Measurements from ENCODE around the gene GPI.

The GPI gene

DNA sequence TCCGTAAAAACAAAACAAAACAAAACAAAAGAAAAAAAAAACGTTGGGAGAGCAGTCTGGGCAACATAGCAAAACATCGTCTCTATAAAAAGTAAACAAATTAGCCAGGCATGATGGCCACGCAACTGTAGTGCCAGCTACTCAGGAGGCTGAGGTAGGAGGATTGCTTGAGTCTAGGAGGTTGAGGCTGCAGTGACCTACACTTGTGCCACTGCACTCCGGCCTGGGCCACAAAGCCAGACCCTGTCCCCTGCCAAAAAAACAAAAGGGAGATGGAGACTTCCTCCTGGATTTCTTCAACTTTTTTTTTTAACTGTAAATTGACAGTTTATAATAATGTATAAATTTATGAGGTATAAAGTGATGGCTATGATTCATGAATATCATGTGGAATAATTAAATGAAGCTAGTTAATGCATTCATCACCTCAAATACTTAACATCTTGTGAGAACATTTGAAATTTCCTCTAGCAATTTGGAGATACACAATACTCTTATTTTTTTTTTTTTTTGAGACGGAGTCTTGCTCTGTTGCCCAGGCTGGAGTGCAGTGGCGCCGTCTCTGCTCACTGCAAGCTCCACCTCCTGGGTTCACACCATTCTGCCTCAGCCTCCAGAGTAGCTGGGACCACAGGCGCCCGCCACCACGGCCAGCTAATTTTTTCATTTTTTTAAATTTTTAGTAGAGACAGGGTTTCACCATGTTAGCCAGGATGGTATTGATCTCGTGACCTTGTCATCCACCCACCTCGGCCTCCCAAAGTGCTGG, 41.1 kb downstream of the GPI start:
- H3K4me3 ChIP-seq (ENCODE audit: low read depth, low read length), result no peak overlapping the region
- TF ChIP-seq, protein P1, sequence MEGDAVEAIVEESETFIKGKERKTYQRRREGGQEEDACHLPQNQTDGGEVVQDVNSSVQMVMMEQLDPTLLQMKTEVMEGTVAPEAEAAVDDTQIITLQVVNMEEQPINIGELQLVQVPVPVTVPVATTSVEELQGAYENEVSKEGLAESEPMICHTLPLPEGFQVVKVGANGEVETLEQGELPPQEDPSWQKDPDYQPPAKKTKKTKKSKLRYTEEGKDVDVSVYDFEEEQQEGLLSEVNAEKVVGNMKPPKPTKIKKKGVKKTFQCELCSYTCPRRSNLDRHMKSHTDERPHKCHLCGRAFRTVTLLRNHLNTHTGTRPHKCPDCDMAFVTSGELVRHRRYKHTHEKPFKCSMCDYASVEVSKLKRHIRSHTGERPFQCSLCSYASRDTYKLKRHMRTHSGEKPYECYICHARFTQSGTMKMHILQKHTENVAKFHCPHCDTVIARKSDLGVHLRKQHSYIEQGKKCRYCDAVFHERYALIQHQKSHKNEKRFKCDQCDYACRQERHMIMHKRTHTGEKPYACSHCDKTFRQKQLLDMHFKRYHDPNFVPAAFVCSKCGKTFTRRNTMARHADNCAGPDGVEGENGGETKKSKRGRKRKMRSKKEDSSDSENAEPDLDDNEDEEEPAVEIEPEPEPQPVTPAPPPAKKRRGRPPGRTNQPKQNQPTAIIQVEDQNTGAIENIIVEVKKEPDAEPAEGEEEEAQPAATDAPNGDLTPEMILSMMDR (IDR thresholded peaks at IDR 0.05; ENCODE audit: low read depth, low read length, missing control alignments), result no peak
- in situ Hi-C loops (cut with HindIII; ENCODE audit: low sequenced_read_pairs), result no loop called here
- DNase-seq (ENCODE audit: low read depth), result no peak

DNA sequence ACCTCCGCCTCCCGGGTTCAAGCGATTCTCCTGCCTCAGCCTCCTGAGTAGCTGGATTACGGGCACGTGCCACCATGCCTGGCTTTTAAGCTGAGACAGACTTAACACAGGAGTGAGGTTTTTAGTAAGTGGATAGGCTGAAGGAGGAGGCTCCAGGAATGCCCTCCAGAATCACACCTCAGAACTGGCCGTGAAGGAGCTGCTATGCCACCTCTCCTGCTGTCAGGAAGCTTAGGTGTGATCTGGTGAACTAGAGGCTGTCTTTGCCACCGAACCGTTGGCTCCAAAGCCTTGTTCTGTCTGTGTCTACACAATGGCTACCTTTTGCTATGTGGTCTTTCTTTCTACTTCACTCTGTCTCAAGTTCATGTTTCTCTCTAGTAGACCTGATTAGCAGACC, 43.4 kb downstream of the GPI start:
- no peak overlapping the region for H3K4me3 ChIP-seq (ENCODE audit: low read depth, low read length)
- DNase-seq (ENCODE audit: low read depth), result no peak
- TF ChIP-seq, protein P1 (IDR thresholded peaks at IDR 0.05; ENCODE audit: low read depth, low read length, missing control alignments), result no peak
- in situ Hi-C loops (cut with HindIII; ENCODE audit: low sequenced_read_pairs), result no loop called here

DNA sequence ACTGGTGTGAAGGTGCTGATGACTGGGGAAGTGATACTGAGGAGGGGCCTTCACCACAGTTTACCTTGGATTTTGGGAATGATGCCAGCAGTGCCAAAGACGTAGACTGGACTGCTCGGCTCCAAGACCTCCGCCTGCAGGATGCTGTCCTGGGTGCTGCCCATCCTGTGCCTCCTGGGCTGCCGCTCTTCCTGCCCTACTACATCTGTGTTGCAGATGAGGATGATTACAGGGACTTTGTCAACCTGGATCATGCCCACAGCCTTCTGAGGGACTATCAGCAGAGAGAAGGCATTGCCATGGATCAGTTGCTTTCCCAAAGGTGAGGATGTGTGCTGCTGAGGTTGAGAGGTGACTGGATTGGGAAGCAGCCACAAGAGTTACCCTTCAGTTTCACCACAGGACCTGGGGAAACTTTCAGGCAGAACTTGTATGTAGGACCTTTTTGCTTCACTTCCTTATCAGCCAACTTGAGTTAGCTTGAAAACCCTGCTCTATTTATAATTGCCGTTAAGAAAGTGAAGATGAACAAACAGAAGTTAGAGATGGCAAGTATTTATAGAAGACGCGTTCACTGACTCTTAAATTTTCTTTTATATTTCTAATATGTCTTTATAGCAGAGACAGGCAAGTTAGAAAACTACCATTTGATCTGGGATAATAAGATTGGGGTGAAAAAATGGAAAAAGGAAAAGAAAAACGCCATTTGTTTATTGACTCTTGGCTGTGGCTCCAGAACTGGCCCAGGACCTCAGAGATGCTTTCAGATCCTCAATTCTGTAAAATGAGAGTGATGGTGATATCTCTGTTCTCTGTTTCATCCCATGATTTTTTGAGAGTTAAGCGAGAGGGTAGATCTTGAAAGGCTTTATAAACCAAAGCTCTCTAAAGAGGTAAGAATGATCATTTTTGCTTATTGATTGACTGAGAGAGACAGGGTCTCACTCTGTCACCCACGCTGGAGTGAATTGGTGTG, 44.5 kb downstream of the GPI start:
- in situ Hi-C loops (cut with HindIII; ENCODE audit: low sequenced_read_pairs), result no loop called here
- no peak overlapping the region for H3K4me3 ChIP-seq (ENCODE audit: low read depth, low read length)
- no peak for DNase-seq (ENCODE audit: low read depth)
- TF ChIP-seq, protein P1 (IDR thresholded peaks at IDR 0.05; ENCODE audit: low read depth, low read length, missing control alignments), result no peak

DNA sequence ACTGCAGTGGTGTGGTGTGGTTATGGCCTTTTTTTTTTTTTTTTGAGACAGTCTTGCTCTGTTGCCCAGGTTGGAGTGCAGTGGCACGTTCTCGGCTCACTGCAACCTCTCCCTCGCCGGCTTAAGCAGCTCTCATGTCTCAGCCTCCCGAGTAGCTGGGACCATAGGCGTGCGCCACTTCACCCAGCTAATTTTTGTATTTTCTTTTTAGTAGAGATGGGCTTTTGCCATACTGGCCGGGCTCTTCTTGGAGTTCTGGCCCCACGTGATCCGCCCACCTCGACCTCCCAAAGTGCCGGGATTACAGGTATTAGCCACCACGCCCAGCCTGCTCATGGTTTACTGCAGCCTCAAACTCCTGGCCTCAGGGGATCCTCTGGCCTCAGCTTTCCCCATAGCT, 46.2 kb downstream of the GPI start:
- no peak overlapping the region for H3K4me3 ChIP-seq (ENCODE audit: low read depth, low read length)
- no peak for DNase-seq (ENCODE audit: low read depth)
- in situ Hi-C loops (cut with HindIII; ENCODE audit: low sequenced_read_pairs), result no loop called here
- TF ChIP-seq, protein P1 (IDR thresholded peaks at IDR 0.05; ENCODE audit: low read depth, low read length, missing control alignments), result no peak

DNA sequence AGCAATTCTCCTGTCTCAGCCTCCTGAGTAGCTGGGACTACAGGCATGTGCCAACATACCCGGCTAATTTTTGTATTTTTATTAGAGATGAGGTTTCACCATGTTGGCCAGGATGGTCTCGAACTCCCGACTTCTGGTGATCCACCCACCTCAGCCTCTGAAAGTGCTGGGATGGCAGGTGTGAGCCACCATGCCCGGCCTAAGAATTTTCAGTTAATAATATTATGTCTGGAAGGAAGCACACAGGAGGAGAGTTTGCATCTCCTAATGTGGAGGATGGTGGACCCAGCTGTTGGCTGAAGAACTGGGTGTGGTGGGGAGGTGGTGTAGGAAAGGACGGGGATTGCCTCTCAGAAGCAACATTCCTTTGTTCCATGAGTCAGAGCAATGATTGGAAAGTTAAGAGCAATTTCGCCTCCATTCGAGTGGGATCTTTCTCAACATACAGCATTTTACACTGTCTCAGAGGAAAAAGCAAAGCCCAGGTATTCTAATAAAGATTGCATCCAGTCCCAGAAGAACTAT, 51.1 kb downstream of the GPI start:
- in situ Hi-C loops (cut with HindIII; ENCODE audit: low sequenced_read_pairs), result no loop called here

DNA sequence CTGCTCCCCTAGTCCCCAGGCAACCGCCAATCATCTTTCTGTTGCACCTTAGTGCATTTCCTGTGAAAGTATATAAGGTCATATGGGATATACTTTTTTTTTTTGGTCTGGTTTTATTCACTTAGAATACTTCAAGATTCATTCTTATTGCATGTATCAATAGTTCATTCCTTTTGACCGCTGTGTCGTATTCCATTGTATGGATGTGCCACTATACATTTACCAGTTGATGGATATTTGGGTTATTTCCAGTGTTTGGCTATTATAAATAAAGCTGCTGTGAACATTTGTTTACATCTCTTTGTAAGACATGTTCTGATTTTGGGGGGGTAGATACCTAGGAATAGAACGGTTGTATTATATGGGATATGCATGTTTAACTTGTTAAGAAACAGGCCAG, 53.3 kb downstream of the GPI start:
- no peak for DNase-seq (ENCODE audit: low read depth)
- in situ Hi-C loops (cut with HindIII; ENCODE audit: low sequenced_read_pairs), result no loop called here
- TF ChIP-seq, protein P1 (IDR thresholded peaks at IDR 0.05; ENCODE audit: low read depth, low read length, missing control alignments), result no peak
- H3K4me3 ChIP-seq (ENCODE audit: low read depth, low read length), result no peak overlapping the region

More for the DNA sequence above, 51.1 kb downstream of the GPI start:
- TF ChIP-seq, protein P1 (IDR thresholded peaks at IDR 0.05; ENCODE audit: low read depth, low read length, missing control alignments), result no peak
- no peak overlapping the region for H3K4me3 ChIP-seq (ENCODE audit: low read depth, low read length)
- no peak for DNase-seq (ENCODE audit: low read depth)

Measured in astrocyte of the cerebellum (primary cell).